ENCODE data around the gene HMGN4. TPM values are rescaled to one million over a fixed set of nuclear protein-coding genes. Genes with fewer than 3 reads are reported as not detected.

Gene HMGN4
- total and polyA plus RNA-seq, 9 of the 15 experiments (the other 6 are each of a cell fraction or from before 2014, with no cell fraction given): 35.4 to 134 (median 94.1) TPM

DNA sequence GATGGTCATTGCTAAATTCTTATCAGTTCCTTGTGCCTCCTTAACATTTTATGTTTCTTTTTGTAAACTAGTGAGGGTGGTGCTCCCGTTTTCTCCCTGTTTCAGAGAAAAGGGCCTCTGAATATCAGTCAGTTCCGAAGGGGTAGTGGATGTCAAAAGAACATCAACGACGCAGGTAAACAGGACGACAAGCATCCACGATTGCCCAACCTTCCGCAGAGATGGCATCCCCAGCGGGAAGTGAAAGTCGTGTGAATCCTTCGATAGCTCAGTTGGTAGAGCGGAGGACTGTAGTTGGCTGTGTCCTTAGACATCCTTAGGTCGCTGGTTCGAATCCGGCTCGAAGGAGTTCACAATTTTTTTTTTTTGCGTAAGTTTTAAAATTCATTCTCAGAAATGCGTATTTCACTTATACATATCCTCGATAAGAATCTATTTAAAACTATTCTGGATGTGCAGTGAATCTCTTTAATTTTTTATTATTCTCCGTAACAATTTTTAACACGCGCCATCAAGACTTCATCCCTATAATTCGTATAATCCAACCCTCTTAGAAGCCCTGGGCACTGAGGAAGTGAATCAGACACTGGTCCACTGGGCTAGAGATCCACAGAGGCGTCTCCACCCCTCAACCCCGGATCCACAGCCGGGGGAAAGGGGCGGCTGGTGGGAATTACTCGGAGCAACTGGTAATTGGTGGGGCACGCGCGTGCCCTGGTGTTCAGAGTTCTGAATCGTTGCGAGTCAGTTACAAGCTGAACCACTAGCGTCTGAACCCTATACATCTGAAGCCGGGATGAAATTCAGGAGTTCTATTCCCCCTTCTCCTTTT is 30.7 kb downstream of the HMGN4 start (continued):
- TF ChIP-seq, protein P1, sequence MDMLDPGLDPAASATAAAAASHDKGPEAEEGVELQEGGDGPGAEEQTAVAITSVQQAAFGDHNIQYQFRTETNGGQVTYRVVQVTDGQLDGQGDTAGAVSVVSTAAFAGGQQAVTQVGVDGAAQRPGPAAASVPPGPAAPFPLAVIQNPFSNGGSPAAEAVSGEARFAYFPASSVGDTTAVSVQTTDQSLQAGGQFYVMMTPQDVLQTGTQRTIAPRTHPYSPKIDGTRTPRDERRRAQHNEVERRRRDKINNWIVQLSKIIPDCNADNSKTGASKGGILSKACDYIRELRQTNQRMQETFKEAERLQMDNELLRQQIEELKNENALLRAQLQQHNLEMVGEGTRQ (CRISPR knock-in tag; IDR thresholded peaks at IDR 0.05): no peak
- TF ChIP-seq SRSF1 (IDR thresholded peaks at IDR 0.05; ENCODE audit: low read depth, low read length) (no peak), NR2F6 (CRISPR knock-in tag; IDR thresholded peaks at IDR 0.05) (no peak), RNF2 (IDR thresholded peaks at IDR 0.05) (peak; percentile 96), TCFL5 (CRISPR knock-in tag; conservative IDR thresholded peaks at IDR 0.05) (no peak), ZNF282 (CRISPR knock-in tag; IDR thresholded peaks at IDR 0.05) (no peak), NFIX (CRISPR knock-in tag; IDR thresholded peaks at IDR 0.05; ENCODE audit: low read depth) (no peak), MIER1 (IDR thresholded peaks at IDR 0.05; ENCODE audit: low read depth) (no peak), POU5F1 (IDR thresholded peaks at IDR 0.05; ENCODE audit: borderline replicate concordance, low read depth, low read length, partially characterized antibody) (no peak), DDX20 (tag; IDR thresholded peaks at IDR 0.05; ENCODE audit: low read depth) (no peak), GABPB1 (CRISPR knock-in tag; IDR thresholded peaks at IDR 0.05) (0 out of 2 replicates have a peak, but pooled peaks have one; percentile 40), NCOA2 (IDR thresholded peaks at IDR 0.05; ENCODE audit: partially characterized antibody in 2 of 2) (peak in 1 of 2 experiments; percentile 83), SRSF7 (optimal IDR thresholded peaks at IDR 0.05; ENCODE audit: low read depth, low read length) (no peak), ZNF212 (CRISPR knock-in tag; IDR thresholded peaks at IDR 0.05) (no peak), SIN3A (IDR thresholded peaks at IDR 0.05; ENCODE audit: borderline replicate concordance in 2 of 2, control insufficient read depth in 1 of 2, low read depth in 2 of 2, low read length in 2 of 2) (peak; percentile 23 to 52; a peak in 2 of 4 replicates), SMARCE1 (IDR thresholded peaks at IDR 0.05) (no peak), U2AF2 (optimal IDR thresholded peaks at IDR 0.05; ENCODE audit: low read depth, low read length) (no peak), PYGO2 (tag; IDR thresholded peaks at IDR 0.05) (no peak)
- TF ChIP-seq, protein P2, sequence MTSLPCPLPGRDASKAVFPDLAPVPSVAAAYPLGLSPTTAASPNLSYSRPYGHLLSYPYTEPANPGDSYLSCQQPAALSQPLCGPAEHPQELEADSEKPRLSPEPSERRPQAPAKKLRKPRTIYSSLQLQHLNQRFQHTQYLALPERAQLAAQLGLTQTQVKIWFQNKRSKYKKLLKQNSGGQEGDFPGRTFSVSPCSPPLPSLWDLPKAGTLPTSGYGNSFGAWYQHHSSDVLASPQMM (CRISPR knock-in tag; IDR thresholded peaks at IDR 0.05): no peak
- TF ChIP-seq, protein P3, sequence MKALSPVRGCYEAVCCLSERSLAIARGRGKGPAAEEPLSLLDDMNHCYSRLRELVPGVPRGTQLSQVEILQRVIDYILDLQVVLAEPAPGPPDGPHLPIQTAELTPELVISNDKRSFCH (CRISPR knock-in tag; IDR thresholded peaks at IDR 0.05): no peak
- TF ChIP-seq, protein P3 (tag; IDR thresholded peaks at IDR 0.05): 0 out of 2 replicates have a peak, but pooled peaks have one; percentile 16
- TF ChIP-seq, protein P4, sequence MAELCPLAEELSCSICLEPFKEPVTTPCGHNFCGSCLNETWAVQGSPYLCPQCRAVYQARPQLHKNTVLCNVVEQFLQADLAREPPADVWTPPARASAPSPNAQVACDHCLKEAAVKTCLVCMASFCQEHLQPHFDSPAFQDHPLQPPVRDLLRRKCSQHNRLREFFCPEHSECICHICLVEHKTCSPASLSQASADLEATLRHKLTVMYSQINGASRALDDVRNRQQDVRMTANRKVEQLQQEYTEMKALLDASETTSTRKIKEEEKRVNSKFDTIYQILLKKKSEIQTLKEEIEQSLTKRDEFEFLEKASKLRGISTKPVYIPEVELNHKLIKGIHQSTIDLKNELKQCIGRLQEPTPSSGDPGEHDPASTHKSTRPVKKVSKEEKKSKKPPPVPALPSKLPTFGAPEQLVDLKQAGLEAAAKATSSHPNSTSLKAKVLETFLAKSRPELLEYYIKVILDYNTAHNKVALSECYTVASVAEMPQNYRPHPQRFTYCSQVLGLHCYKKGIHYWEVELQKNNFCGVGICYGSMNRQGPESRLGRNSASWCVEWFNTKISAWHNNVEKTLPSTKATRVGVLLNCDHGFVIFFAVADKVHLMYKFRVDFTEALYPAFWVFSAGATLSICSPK (IDR thresholded peaks at IDR 0.05; ENCODE audit: borderline replicate concordance): no peak
- TF ChIP-seq, protein P5, sequence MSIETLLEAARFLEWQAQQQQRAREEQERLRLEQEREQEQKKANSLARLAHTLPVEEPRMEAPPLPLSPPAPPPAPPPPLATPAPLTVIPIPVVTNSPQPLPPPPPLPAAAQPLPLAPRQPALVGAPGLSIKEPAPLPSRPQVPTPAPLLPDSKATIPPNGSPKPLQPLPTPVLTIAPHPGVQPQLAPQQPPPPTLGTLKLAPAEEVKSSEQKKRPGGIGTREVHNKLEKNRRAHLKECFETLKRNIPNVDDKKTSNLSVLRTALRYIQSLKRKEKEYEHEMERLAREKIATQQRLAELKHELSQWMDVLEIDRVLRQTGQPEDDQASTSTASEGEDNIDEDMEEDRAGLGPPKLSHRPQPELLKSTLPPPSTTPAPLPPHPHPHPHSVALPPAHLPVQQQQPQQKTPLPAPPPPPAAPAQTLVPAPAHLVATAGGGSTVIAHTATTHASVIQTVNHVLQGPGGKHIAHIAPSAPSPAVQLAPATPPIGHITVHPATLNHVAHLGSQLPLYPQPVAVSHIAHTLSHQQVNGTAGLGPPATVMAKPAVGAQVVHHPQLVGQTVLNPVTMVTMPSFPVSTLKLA (conservative IDR thresholded peaks at IDR 0.05): peak; percentile 32 to 70; a peak in 2 of 4 replicates

All from K562 (cell line).